Liver (tissue), 3 donors: ENCODE data around the gene CACNA1H.

ENCODE experiments used
- EGR1 ChIP-seq, 2 donors: IDR thresholded peaks; 2 replicates each; pipeline ENCODE4 v1.6.1; 2016 to 2018; ENCODE audit warnings: antibody characterized with exemption in 2 of 2, low read depth in 2 of 2
- GABPA ChIP-seq, 2 donors: IDR thresholded peaks in 1 of 2; conservative IDR thresholded peaks in 1 of 2; 2 replicates each; pipeline ENCODE4 v1.6.1; 2016; ENCODE audit warnings: antibody characterized with exemption in 2 of 2, mild to moderate bottlenecking in 1 of 2, moderate library complexity in 1 of 2
- JUND ChIP-seq, 2 donors: IDR thresholded peaks; 2 replicates each; pipeline ENCODE4 v1.6.1; 2016; ENCODE audit warnings: antibody characterized with exemption in 2 of 2
- RAD21 ChIP-seq, 2 donors: IDR thresholded peaks; 2 replicates each; pipeline ENCODE4 v1.6.1; 2016; ENCODE audit warnings: antibody characterized with exemption in 2 of 2, mild to moderate bottlenecking in 2 of 2
- SP1 ChIP-seq: IDR thresholded peaks from 2 replicates; pipeline ENCODE4 v1.6.1; 2018; ENCODE audit warnings: antibody characterized with exemption, mild to moderate bottlenecking
- TAF1 ChIP-seq: conservative IDR thresholded peaks from 2 replicates; pipeline ENCODE4 v1.6.1; 2016; ENCODE audit warnings: antibody characterized with exemption, mild to moderate bottlenecking
- YY1 ChIP-seq: IDR thresholded peaks from 2 replicates; pipeline ENCODE4 v1.6.1; 2016; ENCODE audit warnings: antibody characterized with exemption, mild to moderate bottlenecking
- TF ChIP-seq, protein P1 (sequence below): fragments of 150-350 bp; IDR thresholded peaks from 2 replicates; pipeline ENCODE4 v1.5.1; 2017; ENCODE audit warnings: improper control_type of control experiment, low read depth, low read length; ENCODE audit not compliant: missing input control
- TF ChIP-seq, protein P2 (sequence below): IDR thresholded peaks from 2 replicates; pipeline ENCODE4 v1.6.1; 2016; ENCODE audit warnings: antibody characterized with exemption, mild to moderate bottlenecking
- TF ChIP-seq, protein P3 (sequence below): IDR thresholded peaks from 2 replicates; pipeline ENCODE4 v1.6.1; 2016; ENCODE audit warnings: antibody characterized with exemption
- TF ChIP-seq, protein P4 (sequence below): IDR thresholded peaks from 2 replicates; pipeline ENCODE4 v1.6.1; 2016; ENCODE audit warnings: antibody characterized with exemption
- TF ChIP-seq, protein P5 (sequence below): IDR thresholded peaks from 2 replicates; pipeline ENCODE4 v1.6.1; 2016; ENCODE audit warnings: antibody characterized with exemption
- donor health status: healthy.
- donor health status: healthy.

DNA sequence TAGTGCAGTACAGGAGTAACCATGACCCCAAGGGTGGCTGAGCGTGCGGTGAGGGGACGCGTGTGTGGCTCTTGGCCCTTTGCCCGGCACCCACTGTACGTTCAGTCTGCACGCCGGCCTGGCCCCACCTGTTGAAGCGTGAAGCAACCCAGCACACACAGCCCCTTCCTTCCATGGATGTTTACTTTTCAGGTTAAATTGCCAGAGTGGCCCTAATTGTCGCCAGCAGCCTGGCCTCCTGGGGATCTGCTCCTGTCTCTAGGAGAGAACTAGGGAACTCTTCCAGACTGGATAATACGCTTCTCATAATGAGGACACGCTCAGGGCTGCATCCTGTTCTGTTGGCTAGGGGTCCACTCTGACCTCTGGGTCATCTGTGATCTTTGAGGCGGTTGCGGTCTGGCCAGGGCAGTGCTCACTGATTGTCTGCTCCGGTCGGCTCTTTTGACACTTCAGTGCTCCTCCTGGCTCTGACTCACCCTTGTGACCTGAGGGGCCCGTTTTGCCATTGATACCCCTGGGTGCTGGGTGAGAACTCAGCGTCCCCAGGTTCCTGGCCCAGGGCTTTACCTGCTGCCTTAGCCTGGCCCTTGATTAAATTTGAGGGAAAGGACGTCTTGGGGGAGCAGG lies 44.4 kb downstream of the CACNA1H start:
- TF ChIP-seq, protein P1, sequence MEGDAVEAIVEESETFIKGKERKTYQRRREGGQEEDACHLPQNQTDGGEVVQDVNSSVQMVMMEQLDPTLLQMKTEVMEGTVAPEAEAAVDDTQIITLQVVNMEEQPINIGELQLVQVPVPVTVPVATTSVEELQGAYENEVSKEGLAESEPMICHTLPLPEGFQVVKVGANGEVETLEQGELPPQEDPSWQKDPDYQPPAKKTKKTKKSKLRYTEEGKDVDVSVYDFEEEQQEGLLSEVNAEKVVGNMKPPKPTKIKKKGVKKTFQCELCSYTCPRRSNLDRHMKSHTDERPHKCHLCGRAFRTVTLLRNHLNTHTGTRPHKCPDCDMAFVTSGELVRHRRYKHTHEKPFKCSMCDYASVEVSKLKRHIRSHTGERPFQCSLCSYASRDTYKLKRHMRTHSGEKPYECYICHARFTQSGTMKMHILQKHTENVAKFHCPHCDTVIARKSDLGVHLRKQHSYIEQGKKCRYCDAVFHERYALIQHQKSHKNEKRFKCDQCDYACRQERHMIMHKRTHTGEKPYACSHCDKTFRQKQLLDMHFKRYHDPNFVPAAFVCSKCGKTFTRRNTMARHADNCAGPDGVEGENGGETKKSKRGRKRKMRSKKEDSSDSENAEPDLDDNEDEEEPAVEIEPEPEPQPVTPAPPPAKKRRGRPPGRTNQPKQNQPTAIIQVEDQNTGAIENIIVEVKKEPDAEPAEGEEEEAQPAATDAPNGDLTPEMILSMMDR, result no peak
- TF ChIP-seq EGR1 (IDR thresholded peaks at IDR 0.05; ENCODE audit: low read depth in 2 of 2) (no peak), SP1 (no peak), TAF1 (no peak), JUND (IDR thresholded peaks at IDR 0.05) (no peak), RAD21 (IDR thresholded peaks at IDR 0.05) (no peak), GABPA (IDR thresholded peaks at IDR 0.05 in 1 of 2, conservative IDR thresholded peaks at IDR 0.05 in 1 of 2) (no peak), YY1 (no peak)
- TF ChIP-seq, protein P2, sequence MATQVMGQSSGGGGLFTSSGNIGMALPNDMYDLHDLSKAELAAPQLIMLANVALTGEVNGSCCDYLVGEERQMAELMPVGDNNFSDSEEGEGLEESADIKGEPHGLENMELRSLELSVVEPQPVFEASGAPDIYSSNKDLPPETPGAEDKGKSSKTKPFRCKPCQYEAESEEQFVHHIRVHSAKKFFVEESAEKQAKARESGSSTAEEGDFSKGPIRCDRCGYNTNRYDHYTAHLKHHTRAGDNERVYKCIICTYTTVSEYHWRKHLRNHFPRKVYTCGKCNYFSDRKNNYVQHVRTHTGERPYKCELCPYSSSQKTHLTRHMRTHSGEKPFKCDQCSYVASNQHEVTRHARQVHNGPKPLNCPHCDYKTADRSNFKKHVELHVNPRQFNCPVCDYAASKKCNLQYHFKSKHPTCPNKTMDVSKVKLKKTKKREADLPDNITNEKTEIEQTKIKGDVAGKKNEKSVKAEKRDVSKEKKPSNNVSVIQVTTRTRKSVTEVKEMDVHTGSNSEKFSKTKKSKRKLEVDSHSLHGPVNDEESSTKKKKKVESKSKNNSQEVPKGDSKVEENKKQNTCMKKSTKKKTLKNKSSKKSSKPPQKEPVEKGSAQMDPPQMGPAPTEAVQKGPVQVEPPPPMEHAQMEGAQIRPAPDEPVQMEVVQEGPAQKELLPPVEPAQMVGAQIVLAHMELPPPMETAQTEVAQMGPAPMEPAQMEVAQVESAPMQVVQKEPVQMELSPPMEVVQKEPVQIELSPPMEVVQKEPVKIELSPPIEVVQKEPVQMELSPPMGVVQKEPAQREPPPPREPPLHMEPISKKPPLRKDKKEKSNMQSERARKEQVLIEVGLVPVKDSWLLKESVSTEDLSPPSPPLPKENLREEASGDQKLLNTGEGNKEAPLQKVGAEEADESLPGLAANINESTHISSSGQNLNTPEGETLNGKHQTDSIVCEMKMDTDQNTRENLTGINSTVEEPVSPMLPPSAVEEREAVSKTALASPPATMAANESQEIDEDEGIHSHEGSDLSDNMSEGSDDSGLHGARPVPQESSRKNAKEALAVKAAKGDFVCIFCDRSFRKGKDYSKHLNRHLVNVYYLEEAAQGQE, result no peak
- TF ChIP-seq, protein P3, sequence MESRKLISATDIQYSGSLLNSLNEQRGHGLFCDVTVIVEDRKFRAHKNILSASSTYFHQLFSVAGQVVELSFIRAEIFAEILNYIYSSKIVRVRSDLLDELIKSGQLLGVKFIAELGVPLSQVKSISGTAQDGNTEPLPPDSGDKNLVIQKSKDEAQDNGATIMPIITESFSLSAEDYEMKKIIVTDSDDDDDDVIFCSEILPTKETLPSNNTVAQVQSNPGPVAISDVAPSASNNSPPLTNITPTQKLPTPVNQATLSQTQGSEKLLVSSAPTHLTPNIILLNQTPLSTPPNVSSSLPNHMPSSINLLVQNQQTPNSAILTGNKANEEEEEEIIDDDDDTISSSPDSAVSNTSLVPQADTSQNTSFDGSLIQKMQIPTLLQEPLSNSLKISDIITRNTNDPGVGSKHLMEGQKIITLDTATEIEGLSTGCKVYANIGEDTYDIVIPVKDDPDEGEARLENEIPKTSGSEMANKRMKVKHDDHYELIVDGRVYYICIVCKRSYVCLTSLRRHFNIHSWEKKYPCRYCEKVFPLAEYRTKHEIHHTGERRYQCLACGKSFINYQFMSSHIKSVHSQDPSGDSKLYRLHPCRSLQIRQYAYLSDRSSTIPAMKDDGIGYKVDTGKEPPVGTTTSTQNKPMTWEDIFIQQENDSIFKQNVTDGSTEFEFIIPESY, result no peak
- TF ChIP-seq, protein P4, sequence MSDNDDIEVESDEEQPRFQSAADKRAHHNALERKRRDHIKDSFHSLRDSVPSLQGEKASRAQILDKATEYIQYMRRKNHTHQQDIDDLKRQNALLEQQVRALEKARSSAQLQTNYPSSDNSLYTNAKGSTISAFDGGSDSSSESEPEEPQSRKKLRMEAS, result no peak
- TF ChIP-seq, protein P5, sequence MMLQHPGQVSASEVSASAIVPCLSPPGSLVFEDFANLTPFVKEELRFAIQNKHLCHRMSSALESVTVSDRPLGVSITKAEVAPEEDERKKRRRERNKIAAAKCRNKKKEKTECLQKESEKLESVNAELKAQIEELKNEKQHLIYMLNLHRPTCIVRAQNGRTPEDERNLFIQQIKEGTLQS, result no peak
